ENCODE results near the gene DMRT2. TPM values are rescaled to one million over a fixed set of nuclear protein-coding genes. Genes with fewer than 3 reads are reported as not detected.
A peak's percentile ranks its signal among the peaks of the same experiment; 100 is the strongest.

DMRT2 gene
- total RNA-seq, 1 donor from 2014 or later = not detected

GRCh38 chr9:1046639-1047572 is 3.3 kb upstream of the DMRT2 start:
- DNase-seq (ENCODE audit: low spot score) = no peak
- no peak for ATAC-seq

GRCh38 chr9:1047591-1048230 is 2.4 kb upstream of the DMRT2 start:
- no peak for ATAC-seq

GRCh38 chr9:1048231-1048619 is 1.9 kb upstream of the DMRT2 start:
- ATAC-seq (no peak), DNase-seq (ENCODE audit: low spot score) (no peak)

More at GRCh38 chr9:1047591-1048230, 2.4 kb upstream of the DMRT2 start:
- no peak for DNase-seq (ENCODE audit: low spot score)

- ATAC-seq (no peak), DNase-seq (ENCODE audit: low spot score) (no peak)
Observed at GRCh38 chr9:1048811-1049210, 1.3 kb upstream of the DMRT2 start.

- ATAC-seq (no peak), DNase-seq (ENCODE audit: low spot score) (no peak)
Observed at GRCh38 chr9:1049641-1050040, 516 bp upstream of the DMRT2 start.

- DNase-seq (ENCODE audit: low spot score) = no peak
- no peak for ATAC-seq
Observed at GRCh38 chr9:1051210-1051583, 1.0 kb downstream of the DMRT2 start.

- no peak for DNase-seq (ENCODE audit: low spot score)
- ATAC-seq = peak; percentile 63
Observed at GRCh38 chr9:1051584-1052275, 1.6 kb downstream of the DMRT2 start.

GRCh38 chr9:1052365-1053281 is 2.5 kb downstream of the DMRT2 start:
- ATAC-seq (no peak), DNase-seq (ENCODE audit: low spot score) (no peak)

- DNase-seq (ENCODE audit: low spot score) = no peak
- ATAC-seq = no peak
Observed at GRCh38 chr9:1053282-1053621, 3.1 kb downstream of the DMRT2 start.

- no peak for ATAC-seq
- DNase-seq (ENCODE audit: low spot score) = no peak
Observed at GRCh38 chr9:1053986-1054425, 3.8 kb downstream of the DMRT2 start.

GRCh38 chr9:1055166-1055565 is 5.0 kb downstream of the DMRT2 start:
- ATAC-seq (no peak), DNase-seq (ENCODE audit: low spot score) (no peak)

GRCh38 chr9:1057910-1058309 is 7.8 kb downstream of the DMRT2 start:
- ATAC-seq (no peak), DNase-seq (ENCODE audit: low spot score) (no peak)

- ATAC-seq (no peak), DNase-seq (ENCODE audit: low spot score) (no peak)
Observed at GRCh38 chr9:1058826-1059487, 8.8 kb downstream of the DMRT2 start.

GRCh38 chr9:1065130-1065529 is 15.0 kb downstream of the DMRT2 start:
- no peak for DNase-seq (ENCODE audit: low spot score)
- ATAC-seq = no peak

GRCh38 chr9:1070692-1071091 is 20.5 kb downstream of the DMRT2 start:
- ATAC-seq = no peak
- no peak for DNase-seq (ENCODE audit: low spot score)

- DNase-seq (ENCODE audit: low spot score) = no peak
- peak; percentile 38 for ATAC-seq
Observed at GRCh38 chr9:1071730-1072129, 21.6 kb downstream of the DMRT2 start.

- DNase-seq (ENCODE audit: low spot score) (no peak), ATAC-seq (no peak)
Observed at GRCh38 chr9:1073497-1073896, 23.3 kb downstream of the DMRT2 start.

- DNase-seq (ENCODE audit: low spot score) (no peak), ATAC-seq (no peak)
Observed at GRCh38 chr9:1077616-1078015, 27.5 kb downstream of the DMRT2 start.

GRCh38 chr9:1083325-1083913 is 33.3 kb downstream of the DMRT2 start:
- ATAC-seq = no peak
- DNase-seq (ENCODE audit: low spot score) = no peak

- no peak for ATAC-seq
Observed at GRCh38 chr9:1085086-1085485, 34.9 kb downstream of the DMRT2 start.

More at GRCh38 chr9:1085086-1085485, 34.9 kb downstream of the DMRT2 start:
- no peak for DNase-seq (ENCODE audit: low spot score)

All from left lobe of liver (tissue), 2 donors.